ENCODE measurements around the gene BBS1.
A peak's percentile ranks its signal among the peaks of the same experiment; 100 is the strongest.
"Not testable (repeated sequence)": the region's sequence is repeated elsewhere in the genome, so short reads cannot be mapped to it uniquely, and the experiment has no call there.

Gene BBS1

GRCh38 chr11:66510271-66510989, at the start of gene BBS1:
Gene BBS1 (plus strand): TSS chr11:66510635. CDS start chr11:66510660, 25 bp downstream.
- DNase-seq (ENCODE audit: low read depth): peak; percentile 49

- no peak for DNase-seq (ENCODE audit: low read depth)
These were observed 48.4 kb upstream of the BBS1 start for GRCh38 chr11:66462010-66462409.

- DNase-seq (ENCODE audit: low read depth): no peak
These were observed 47.5 kb upstream of the BBS1 start for GRCh38 chr11:66462911-66463310.

GRCh38 chr11:66464116-66464515, 46.3 kb upstream of the BBS1 start:
- DNase-seq (ENCODE audit: low read depth): not testable (repeated sequence)

DNA sequence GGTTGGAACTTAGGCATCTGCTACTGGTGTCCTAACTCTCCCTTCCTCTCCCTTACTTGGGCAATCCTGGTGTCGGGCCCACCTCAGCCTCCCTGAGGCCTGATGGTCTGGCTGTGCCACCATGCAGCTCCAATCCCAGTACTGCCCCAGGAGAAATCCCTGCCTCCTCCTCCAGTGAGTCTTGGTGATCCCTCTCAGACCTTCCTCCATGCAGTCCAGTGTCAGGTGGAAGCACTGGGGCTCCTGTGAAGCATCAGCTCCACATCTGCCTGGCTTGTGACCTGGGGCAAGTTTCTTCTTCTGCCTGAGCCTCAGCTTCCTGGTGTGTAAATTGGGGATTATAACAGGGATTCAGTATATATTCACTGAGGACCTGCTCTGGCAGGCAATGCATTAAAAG, 45.5 kb upstream of the BBS1 start:
- DNase-seq (ENCODE audit: low read depth): no peak

- no peak for DNase-seq (ENCODE audit: low read depth)
These were observed 44.8 kb upstream of the BBS1 start for GRCh38 chr11:66465373-66466224.

DNA sequence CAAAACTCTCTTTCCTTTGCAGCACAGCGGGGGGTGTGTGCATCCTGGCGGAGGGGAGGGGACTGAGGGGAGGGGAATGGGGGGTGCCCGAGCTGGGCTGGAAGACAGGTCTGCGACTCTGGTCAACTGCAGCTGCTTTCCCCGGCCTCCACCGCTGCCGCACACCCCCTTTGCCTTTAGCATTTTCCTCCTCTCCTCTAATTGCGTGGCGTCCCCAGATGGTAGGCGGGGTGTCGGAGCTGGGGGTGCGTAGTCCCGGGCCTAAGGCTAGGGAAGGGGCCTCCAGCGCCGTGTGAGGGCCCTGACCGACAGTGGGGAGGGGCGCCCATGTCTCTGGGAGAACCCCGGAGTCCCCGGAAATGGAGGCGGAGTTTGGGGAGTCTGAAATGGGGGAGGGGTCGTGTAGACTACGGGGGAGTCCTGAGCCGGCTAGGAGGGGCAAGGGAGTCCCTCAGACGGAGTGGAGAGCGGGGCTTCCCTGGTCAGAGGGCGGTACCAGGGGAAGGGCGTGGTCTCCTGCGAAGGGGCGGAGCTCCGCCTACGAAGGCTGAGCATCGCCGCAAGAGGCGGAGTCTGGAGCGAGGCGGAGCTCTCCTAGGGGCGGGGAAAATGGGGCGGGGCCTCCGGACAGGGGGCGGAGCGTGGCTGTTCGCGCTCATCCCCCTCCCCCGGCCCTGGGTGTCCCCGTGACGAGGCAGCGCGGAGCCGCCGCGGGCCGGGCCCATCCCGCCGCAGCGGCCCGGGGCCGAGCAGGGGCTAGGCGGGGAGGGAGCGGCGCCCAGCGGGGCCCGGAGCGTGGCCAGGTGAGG, 44.0 kb upstream of the BBS1 start, which contains the start of gene PELI3:
TSS of gene PELI3 (plus strand) at position 681 of the 809 bp plus-strand sequence. CDS start 1,224 bp downstream, outside the sequence.
- DNase-seq (ENCODE audit: low read depth): peak; percentile 75

- DNase-seq (ENCODE audit: low read depth): no peak
These were observed 43.3 kb upstream of the BBS1 start for GRCh38 chr11:66467034-66467659.

GRCh38 chr11:66467756-66468155, 42.7 kb upstream of the BBS1 start:
- no peak for DNase-seq (ENCODE audit: low read depth)

- DNase-seq (ENCODE audit: low read depth): no peak
These were observed 41.7 kb upstream of the BBS1 start for GRCh38 chr11:66468691-66469090.

DNA sequence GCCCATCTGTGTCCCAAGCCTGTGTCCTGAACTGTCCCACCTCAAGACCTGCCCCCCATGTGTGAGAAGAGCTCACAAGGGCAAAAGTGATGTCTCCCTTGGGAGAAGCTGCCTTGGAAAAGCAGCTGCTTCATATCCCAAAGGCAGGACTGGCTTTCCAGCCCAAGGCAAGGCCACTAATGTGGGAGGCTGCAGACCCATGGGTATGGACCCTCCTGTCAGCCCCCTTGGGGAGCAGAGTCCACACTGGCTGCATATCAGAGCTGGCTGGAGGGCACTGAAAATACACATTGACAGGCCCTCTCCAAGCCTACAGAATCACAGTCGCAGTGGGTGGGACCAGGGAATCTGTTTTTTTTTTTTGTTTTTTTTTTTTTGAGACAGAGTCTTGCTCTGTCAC, 41.0 kb upstream of the BBS1 start:
- no peak for DNase-seq (ENCODE audit: low read depth)

GRCh38 chr11:66470015-66470414, 40.4 kb upstream of the BBS1 start:
- DNase-seq (ENCODE audit: low read depth): no peak

- DNase-seq (ENCODE audit: low read depth): no peak
These were observed 39.3 kb upstream of the BBS1 start for GRCh38 chr11:66471142-66471541.

GRCh38 chr11:66472054-66472453, 38.4 kb upstream of the BBS1 start:
- no peak for DNase-seq (ENCODE audit: low read depth)

DNA sequence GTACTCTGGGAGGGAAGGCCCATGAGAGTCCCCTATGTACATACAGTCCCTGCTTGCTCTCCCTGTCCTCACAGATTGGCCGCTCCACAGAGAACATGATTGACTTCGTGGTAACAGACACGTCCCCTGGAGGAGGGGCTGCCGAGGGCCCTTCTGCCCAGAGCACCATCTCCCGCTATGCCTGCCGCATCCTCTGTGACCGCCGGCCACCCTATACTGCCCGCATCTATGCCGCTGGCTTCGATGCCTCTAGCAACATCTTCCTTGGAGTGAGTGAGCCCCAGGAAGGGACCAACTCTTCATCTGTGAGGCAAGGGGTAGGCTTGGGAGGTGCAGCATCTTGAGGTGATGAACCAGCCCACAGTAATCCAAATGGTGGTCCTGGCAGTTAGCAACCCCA, 37.3 kb upstream of the BBS1 start:
- DNase-seq (ENCODE audit: low read depth): no peak

DNA sequence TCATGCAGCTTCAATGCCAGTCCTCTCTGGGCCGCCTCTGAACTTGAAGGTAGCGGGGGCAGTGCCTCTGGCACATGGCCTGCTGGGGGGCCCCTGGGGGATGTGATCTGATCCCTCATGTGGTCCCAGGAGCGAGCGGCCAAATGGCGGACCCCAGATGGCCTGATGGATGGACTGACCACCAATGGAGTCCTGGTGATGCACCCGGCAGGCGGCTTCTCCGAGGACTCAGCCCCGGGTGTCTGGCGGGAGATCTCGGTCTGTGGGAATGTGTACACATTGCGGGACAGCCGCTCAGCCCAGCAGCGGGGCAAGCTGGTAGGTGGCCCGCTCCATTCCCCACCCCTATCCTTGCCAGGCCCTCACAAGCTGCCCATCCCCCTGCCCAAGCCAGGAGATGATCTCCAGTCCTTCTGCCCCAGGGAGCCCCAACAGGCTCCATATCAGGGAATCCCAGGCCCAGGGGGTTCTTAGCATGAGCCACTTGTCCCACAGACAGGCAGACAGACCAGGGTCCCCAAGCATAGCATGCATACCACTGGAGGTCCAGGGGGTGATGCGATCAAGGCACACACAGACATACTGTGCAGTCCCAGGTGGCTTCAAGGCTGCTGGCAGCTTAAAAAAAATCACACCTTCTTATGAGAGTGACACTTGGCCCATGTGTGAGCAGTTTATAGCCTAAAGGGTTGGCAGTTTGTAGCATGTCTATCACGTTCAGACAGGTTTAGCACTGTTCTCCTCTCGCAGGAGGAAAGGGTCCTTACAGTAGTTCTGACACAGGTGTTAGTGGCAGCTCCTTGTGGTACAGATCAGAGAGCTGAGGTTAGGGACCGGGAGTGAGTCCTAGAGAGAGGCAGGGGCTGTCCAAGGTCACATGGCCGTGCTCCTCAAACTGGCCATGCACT, 36.6 kb upstream of the BBS1 start:
- no peak for DNase-seq (ENCODE audit: low read depth)

DNA sequence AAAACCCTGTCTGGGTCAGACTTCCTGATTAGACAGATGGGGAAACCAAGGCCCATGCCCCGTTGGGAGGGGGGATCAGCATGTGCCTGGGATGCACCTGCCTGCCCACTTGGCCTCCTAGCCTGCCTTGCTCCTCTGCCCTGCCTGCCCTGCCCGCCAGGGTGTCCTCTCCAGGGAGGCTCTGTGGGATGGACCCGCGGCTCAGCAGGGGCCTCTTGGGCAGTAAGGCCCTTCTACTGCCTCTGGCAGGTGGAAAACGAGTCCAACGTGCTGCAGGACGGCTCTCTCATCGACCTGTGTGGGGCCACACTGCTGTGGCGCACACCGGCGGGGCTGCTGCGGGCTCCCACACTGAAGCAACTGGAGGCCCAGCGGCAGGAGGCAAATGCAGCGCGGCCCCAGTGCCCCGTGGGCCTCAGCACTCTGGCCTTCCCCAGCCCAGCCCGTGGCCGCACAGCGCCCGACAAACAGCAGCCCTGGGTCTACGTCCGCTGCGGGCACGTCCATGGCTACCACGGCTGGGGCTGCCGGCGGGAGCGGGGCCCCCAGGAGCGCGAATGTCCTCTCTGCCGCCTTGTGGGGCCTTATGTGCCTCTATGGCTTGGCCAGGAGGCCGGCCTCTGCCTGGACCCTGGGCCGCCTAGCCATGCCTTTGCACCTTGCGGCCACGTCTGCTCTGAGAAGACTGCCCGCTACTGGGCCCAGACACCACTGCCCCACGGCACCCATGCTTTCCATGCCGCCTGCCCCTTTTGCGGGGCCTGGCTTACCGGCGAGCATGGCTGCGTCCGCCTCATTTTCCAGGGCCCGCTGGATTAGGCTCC, 34.9 kb upstream of the BBS1 start:
- DNase-seq (ENCODE audit: low read depth): no peak

- no peak for DNase-seq (ENCODE audit: low read depth)
These were observed 34.1 kb upstream of the BBS1 start for GRCh38 chr11:66476173-66476840.

- DNase-seq (ENCODE audit: low read depth): no peak
These were observed 33.6 kb upstream of the BBS1 start for GRCh38 chr11:66476841-66477251.

Measured in stromal cell of bone marrow (primary cell).